Spleen (tissue), 11 donors: ENCODE results near the gene ZNF451. TPM values are rescaled to one million over a fixed set of nuclear protein-coding genes. Genes with fewer than 3 reads are reported as not detected.

ENCODE experiments used
- DNase-seq: peaks from one replicate; pipeline ENCODE4 v3.0.0-alpha.2; 2020
- H3K27ac ChIP-seq, 8 donors: fragments of 200-600 bp; sonication (generic) in 7 of 8; 1 replicate in 4 of 8; 2 replicates in 4 of 8; pipeline versions ENCODE4 v1.5.0 to v1.8.0; 2016 to 2021; ENCODE audit warnings: inconsistent platforms in 4 of 8, mild to moderate bottlenecking in 4 of 8, moderate library complexity in 1 of 8
- H3K27me3 ChIP-seq, 7 donors: fragments of 200-600 bp; sonication (generic) in 6 of 7; replicated peaks in 1 of 7; 1 replicate in 4 of 7; 2 replicates in 3 of 7; pipeline versions ENCODE4 v1.5.0 to v1.8.0; 2016 to 2021; ENCODE audit warnings: inconsistent platforms in 3 of 7, mild to moderate bottlenecking in 1 of 7
- H3K36me3 ChIP-seq, 6 donors: fragments of 200-600 bp; sonication (generic) in 5 of 6; 1 replicate in 4 of 6; 2 replicates in 2 of 6; pipeline versions ENCODE4 v1.5.0 to v1.8.0; 2016 to 2021; ENCODE audit warnings: inconsistent platforms in 2 of 6
- H3K4me1 ChIP-seq, 6 donors: fragments of 200-600 bp; sonication (generic) in 5 of 6; 1 replicate in 3 of 6; 2 replicates in 3 of 6; pipeline versions ENCODE4 v1.5.0 to v1.8.0; 2016 to 2021; ENCODE audit warnings: inconsistent platforms in 3 of 6
- H3K4me3 ChIP-seq, 8 donors: fragments of 200-600 bp; sonication (generic) in 7 of 8; 1 replicate in 4 of 8; 2 replicates in 4 of 8; pipeline versions ENCODE4 v1.5.0 to v1.8.0; 2016 to 2021; ENCODE audit warnings: inconsistent platforms in 4 of 8, mild to moderate bottlenecking in 4 of 8, moderate library complexity in 2 of 8
- H3K9me3 ChIP-seq, 8 donors: fragments of 200-600 bp; sonication (generic) in 7 of 8; 1 replicate in 4 of 8; 2 replicates in 4 of 8; pipeline versions ENCODE4 v1.5.0 to v1.8.0; 2016 to 2021; ENCODE audit warnings: inconsistent platforms in 4 of 8
- CTCF ChIP-seq, 11 experiments: fragments of 200-600 bp in 7 of 11; fragments of 450-650 bp in 4 of 11; sonication (generic) in 4 of 11; IDR thresholded peaks in 8 of 11; conservative IDR thresholded peaks in 3 of 11; 1 replicate in 7 of 11; 2 replicates in 4 of 11; pipeline versions ENCODE4 v1.4.0 to v1.8.0; 2016 to 2021; ENCODE audit warnings: antibody characterized with exemption in 11 of 11, inconsistent platforms in 4 of 11, mild to moderate bottlenecking in 1 of 11
- POLR2A ChIP-seq, 3 donors: fragments of 450-650 bp; IDR thresholded peaks; one replicate each; pipeline ENCODE4 v1.5.1; 2017; ENCODE audit warnings: antibody characterized with exemption in 3 of 3, mild to moderate bottlenecking in 1 of 3
- POLR2AphosphoS5 ChIP-seq, 3 donors: sonication (generic); formaldehyde crosslinking; IDR thresholded peaks; one replicate each; pipeline ENCODE4 v1.5.1; 2017; ENCODE audit warnings: antibody characterized with exemption in 3 of 3
- WGBS, 5 donors: extraction: QIAGEN DNeasy Blood & Tissue Kit in 3 of 5; methylation state at CpG; one replicate each; pipeline versions ENCODE4 v1.1.5 to v1.1.7; 2013 to 2018; 5-methylcytosine and 5-hydroxymethylcytosine counted together
- intact Hi-C: fragments of 100-400 bp; cut with DNase I; formaldehyde crosslinking; loops from one replicate; pipeline ENCODE4 v1.15.0; 2023; ENCODE audit warnings: low total_unique reads
- polyA plus RNA-seq, 3 donors: library from polyadenylated mRNA; stranded (reverse); fragments of 200-250 nt; gene quantifications; one replicate each; pipeline ENCODE4 v1.2.1, GENCODE V29; 2013
- total RNA-seq, 7 donors: library from RNA; depleted of rRNA in 3 of 7; stranded (reverse); fragments of >200 nt in 3 of 7; fragmentation: NEBNext Ultra II Directional in 4 of 7; extraction: Animal tissue kit (Norgen Biotek cat#: 25700) in 4 of 7; gene quantifications; one replicate each; pipeline versions ENCODE4 v1.1.0 to v1.2.1, GENCODE V29; 2016 to 2021
- donor health status: healthy with polysubstance abuse.
- donor health status: DM: no; HTN: no; CAD: no; lungs with moderate emphysema.
- donor health status: DM: no; HTN: no; CAD: no.
- donor health status: Bipolar disorder and iron deficiency.
- donor health status: healthy.
- donor health status: DM: no; HTN: no; CAD: no.
- donor health status: DM: yes; HTN: yes; CAD: no.

ZNF451 gene
- total and polyA plus RNA-seq, 10 donors, result 11.1 to 117 (median 72.1) TPM

GRCh38 chr6:57201718-57202117 lies 111.7 kb downstream of the ZNF451 start:
- H3K9me3 ChIP-seq, result no peaks in the 10 kb centered on the region
- no peak for DNase-seq
- intact Hi-C loops, result no loop called here
- no peak overlapping the region for H3K4me3 ChIP-seq
- H3K36me3 ChIP-seq, result no peaks in the 10 kb centered on the region
- no peaks in the 10 kb centered on the region for H3K4me1 ChIP-seq
- H3K27me3 ChIP-seq, result no peaks in the 10 kb centered on the region
- no peak overlapping the region for H3K27ac ChIP-seq
- TF ChIP-seq CTCF (IDR thresholded peaks at IDR 0.05 in 8 of 11, conservative IDR thresholded peaks at IDR 0.05 in 3 of 11) (no peak), POLR2A (IDR thresholded peaks at IDR 0.05) (no peak), POLR2AphosphoS5 (IDR thresholded peaks at IDR 0.05) (no peak)
- 72 to 98% (median 84%) methylated on average over 1 of the region's 1 CpG for WGBS, 5 donors

GRCh38 chr6:57205550-57206328 lies 115.8 kb downstream of the ZNF451 start:
- H3K27me3 ChIP-seq, result no peaks in the 10 kb centered on the region
- H3K4me1 ChIP-seq, result no peaks in the 10 kb centered on the region
- TF ChIP-seq POLR2A (IDR thresholded peaks at IDR 0.05) (no peak), CTCF (IDR thresholded peaks at IDR 0.05 in 8 of 11, conservative IDR thresholded peaks at IDR 0.05 in 3 of 11) (no peak), POLR2AphosphoS5 (IDR thresholded peaks at IDR 0.05) (no peak)
- DNase-seq, result no peak
- WGBS, 5 donors, result 85 to 90% (median 87%) methylated on average over 7 of the region's 7 CpGs
- no peaks in the 10 kb centered on the region for H3K9me3 ChIP-seq
- H3K27ac ChIP-seq, result no peak overlapping the region
- intact Hi-C loops, result no loop called here
- H3K36me3 ChIP-seq, result no peaks in the 10 kb centered on the region
- H3K4me3 ChIP-seq, result no peak overlapping the region

- TF ChIP-seq POLR2AphosphoS5 (IDR thresholded peaks at IDR 0.05) (no peak), CTCF (IDR thresholded peaks at IDR 0.05 in 8 of 11, conservative IDR thresholded peaks at IDR 0.05 in 3 of 11) (no peak), POLR2A (IDR thresholded peaks at IDR 0.05) (no peak)
- Histone ChIP-seq H3K36me3 (no peaks in the 10 kb centered on the region), H3K27ac (no peak overlapping the region), H3K9me3 (no peaks in the 10 kb centered on the region), H3K4me1 (no peaks in the 10 kb centered on the region), H3K27me3 (no peaks in the 10 kb centered on the region), H3K4me3 (no peak overlapping the region)
- 70 to 88% (median 79%) methylated on average over 2 of the region's 2 CpGs for WGBS, 5 donors
- DNase-seq, result no peak
- intact Hi-C loops, result no loop called here
These were observed 117.2 kb downstream of the ZNF451 start for GRCh38 chr6:57207141-57207540.

GRCh38 chr6:57207872-57208271 lies 117.9 kb downstream of the ZNF451 start:
- TF ChIP-seq POLR2A (IDR thresholded peaks at IDR 0.05), result no peak
- intact Hi-C loops, result no loop called here
- H3K36me3 ChIP-seq, result no peaks in the 10 kb centered on the region
- no peaks in the 10 kb centered on the region for H3K9me3 ChIP-seq
- H3K4me3 ChIP-seq, result no peak overlapping the region
- H3K27me3 ChIP-seq, result no peaks in the 10 kb centered on the region
- no peak for DNase-seq
- H3K27ac ChIP-seq, result no peak overlapping the region
- 90 to 94% (median 91%) methylated on average over 4 of the region's 4 CpGs for WGBS, 5 donors
- no peaks in the 10 kb centered on the region for H3K4me1 ChIP-seq
